Stimulated activated CD4-positive, alpha-beta T cell treated with anti-CD3 and anti-CD28 coated beads, Interleukin-1b, Interleukin-23, amount 100 ng/mL, for 1 hour (primary cell): ENCODE results near the gene CLCNKB.
"Not testable (repeated sequence)": the region's sequence is repeated elsewhere in the genome, so short reads cannot be mapped to it uniquely, and the experiment has no call there.

Experiments
- DNase-seq, 2 donors: peaks; one replicate each; pipeline ENCODE4 v3.0.0-alpha.2; 2020; ENCODE audit warnings: low read depth in 2 of 2

Gene CLCNKB

DNA sequence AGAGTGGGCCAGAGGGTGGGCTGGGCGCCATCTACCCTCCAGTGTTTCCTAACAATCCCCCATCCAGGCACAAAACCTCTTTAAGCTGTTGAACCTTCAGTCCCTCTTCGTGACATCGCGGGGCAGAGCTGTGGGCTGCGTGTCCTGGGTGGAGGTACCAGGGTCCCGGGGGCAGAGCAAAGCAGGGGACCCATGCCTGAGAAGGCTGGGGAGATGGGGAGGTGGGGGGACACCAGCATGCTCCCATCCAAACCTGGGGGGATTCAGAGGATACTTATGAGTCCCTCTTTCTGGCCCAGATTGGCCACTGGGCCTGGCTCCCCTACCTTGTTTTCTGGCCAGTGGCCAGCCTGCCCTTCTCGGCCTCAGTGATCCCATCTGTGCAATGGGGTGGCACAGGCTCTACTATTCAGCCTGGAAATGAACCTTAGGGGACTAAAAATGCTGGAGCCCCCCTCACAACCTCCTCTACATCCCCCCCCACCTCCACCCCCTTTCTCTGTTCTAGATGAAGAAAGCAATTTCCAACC is 10.4 kb upstream of the CLCNKB start:
- not testable (repeated sequence) for DNase-seq

- DNase-seq, result not testable (repeated sequence)
Measured at GRCh38 chr1:16036461-16036860, 7.1 kb upstream of the CLCNKB start.

DNA sequence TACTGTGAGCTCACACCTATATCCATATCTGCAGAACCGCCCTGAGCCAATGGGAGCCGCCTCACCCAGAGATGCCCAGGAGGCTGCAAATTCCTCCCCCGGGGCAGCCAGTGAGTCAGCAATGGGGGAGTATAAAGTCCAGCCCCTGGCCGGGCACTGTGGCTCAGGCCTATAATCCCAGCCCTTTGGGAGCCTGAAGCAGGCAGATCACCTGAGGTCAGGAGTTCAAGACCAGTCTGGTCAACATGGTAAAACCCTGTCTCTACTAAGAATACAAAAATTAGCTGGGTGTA is 5.0 kb upstream of the CLCNKB start:
- no peak for DNase-seq

GRCh38 chr1:16039871-16040270 is 3.7 kb upstream of the CLCNKB start:
- DNase-seq, result not testable (repeated sequence)

GRCh38 chr1:16041200-16041599 is 2.4 kb upstream of the CLCNKB start:
- no peak for DNase-seq

DNA sequence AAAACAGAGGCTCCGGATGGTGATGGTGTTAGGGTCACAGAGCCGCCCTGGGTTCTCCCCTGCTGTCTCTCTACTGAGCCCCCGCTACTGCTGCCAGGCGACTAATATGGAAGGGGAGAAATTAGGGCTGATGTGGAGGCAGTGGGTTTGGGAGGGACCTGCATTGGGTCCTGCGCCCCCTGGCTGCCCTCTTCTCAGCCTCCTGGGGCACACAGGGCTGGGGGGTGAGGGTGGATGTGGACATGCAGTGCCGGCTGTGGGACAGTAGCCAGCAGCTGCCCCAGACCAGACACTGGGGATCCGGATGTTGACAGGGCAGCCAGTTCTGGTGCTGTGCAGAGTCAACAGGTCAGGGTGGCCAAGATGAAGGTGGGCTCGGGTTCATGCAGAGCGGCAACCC is 1.5 kb upstream of the CLCNKB start:
- no peak for DNase-seq

GRCh38 chr1:16042654-16043053 is 928 bp upstream of the CLCNKB start:
- not testable (repeated sequence) for DNase-seq

DNA sequence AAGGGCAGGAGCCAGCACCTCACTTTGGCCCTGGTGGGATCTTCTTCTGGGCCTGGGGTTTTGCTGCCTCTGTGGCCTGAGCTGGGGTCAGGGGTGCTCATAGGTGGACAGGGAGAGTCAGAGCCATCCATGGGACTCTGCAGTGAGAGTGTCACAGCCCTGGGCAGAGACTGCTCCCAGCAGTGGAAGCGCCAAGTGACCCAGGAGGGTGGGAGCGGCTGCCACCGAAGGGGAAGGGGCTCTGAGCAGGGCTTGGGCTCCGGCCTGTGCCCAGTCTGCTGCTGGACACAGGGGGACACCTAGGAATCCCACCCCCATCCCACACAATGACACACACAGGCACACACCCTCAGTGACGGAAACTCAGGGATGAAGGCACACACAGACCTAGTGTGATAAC is 368 bp downstream of the CLCNKB start:
- DNase-seq, result no peak

DNA sequence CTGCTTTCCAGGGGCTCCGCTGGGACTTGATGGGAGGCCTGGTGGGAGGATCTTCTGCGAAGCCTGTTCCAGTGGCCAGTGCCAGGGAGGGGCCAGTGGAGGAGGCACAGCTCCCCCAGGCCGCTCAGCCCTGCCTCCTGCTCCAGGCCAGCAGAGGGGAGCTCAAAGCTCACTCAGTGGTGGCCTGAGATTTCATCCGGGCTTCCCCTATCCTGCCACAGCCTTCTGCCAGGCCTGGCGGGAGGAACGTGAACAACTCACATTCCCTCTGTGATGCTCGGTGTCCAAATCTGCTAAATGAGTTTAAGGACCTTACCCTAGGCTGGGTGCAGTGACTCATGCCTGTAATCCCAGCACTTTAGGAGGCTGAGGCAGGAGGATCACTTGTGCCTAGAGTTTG is 3.3 kb downstream of the CLCNKB start:
- DNase-seq, result no peak

DNA sequence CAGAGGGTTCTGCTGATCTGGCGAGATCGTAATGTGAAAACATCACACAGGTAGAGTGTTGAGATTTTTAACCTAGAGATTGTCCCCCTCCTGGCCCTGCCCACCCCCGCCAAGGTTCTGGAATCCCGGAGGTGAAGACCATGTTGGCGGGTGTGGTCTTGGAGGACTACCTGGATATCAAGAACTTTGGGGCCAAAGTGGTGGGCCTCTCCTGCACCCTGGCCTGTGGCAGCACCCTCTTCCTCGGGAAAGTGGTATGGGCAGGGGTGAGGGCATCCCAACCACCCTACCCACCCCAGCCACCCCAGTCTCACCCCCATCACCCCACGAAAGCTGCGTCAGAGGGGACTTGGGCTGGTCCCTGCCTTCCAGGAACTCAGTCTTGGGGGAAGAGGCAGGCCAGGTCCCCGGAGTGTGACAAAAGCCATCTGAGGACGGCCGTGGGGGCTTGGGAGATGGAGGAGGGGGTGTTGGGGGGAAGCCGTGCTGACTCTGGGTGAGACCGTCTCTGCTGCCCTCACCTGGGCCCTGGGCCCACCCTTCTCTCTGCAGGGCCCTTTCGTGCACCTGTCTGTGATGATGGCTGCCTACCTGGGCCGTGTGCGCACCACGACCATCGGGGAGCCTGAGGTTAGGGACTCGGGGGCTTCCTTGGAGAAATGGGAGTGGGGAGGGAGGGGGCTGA is 4.4 kb downstream of the CLCNKB start:
- no peak for DNase-seq

DNA sequence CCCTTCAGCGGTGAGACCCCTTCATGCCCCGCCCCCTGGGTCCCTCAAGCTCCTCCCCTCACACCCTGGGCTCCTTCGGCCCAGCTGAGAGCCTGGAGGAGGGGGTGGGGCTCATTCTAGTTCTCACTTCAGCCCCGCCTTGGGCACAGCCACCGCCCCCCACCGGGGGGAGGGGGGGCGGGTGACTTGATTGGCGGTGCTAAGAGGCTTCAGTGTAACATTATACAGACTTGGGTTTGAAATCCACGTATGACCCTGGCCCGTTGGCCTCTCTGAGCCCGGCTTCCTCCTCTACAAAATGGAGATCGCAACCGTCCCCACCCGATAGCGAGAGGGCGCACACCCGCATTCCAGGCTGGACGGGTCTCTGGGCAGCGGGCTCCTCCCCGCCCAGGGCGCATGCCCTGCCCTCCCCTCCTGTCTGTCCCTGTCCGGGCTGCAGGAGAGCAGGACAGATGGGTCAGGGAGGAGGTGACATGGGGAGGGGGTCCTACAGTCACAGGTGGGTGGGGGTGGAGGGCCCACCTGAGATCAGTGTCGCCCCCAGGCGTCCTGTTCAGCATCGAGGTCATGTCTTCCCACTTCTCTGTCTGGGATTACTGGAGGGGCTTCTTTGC is 5.1 kb downstream of the CLCNKB start:
- DNase-seq, result peak in 1 of 2 donors; percentile 21

DNA sequence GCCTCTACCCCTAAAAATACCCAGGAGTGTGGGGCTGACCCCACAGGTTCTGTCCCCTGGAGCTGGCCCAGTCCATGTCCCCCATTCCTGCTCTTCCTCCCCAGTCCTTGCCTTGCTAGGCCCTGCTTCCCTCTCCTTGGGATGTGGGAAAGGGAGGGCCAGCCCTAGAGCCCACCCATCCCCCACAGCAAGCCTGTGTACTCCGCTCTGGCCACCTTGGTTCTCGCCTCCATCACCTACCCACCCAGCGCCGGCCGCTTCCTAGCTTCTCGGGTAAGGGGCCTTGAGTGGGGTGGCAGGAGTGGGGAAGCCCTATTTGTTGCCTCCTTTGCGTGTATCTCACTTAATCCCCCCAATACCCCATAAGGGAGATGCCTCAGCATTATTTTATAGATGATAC is 6.7 kb downstream of the CLCNKB start:
- no peak for DNase-seq

DNA sequence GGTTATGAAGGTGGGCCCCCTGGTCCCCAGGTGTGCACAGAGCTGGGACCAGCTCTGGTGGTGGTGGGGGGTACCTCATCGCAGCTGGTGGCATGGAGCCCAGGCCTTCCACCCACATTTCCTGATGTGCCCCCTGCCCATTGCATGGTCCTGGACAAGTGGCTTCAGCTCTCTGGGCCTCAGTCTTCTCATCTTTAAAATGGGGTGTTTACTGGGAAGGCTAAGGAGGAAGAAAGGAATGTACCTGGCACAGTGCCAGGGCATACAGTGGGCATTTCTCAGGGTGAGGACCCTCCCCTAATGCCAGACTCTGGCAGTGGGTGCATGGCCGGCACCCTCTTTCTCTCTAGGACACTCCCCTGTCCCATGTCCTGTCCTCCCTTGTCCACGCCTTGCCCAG is 7.5 kb downstream of the CLCNKB start:
- DNase-seq, result no peak

DNA sequence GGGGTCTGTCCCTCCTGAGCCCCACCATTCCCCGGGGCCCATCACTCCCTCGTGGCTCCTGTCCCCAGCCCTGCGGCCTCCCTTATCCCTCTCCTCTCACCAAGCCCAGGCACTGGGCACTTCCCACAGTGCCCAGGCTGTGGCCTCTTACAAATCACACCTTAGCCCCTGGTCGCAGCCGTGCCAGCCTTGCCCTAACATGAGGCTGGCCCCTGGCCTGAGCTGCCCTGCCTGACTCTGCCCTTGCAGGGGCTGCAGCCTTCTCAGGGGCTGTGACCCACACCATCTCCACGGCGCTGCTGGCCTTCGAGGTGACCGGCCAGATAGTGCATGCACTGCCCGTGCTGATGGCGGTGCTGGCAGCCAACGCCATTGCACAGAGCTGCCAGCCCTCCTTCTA is 8.4 kb downstream of the CLCNKB start:
- not testable (repeated sequence) for DNase-seq

DNA sequence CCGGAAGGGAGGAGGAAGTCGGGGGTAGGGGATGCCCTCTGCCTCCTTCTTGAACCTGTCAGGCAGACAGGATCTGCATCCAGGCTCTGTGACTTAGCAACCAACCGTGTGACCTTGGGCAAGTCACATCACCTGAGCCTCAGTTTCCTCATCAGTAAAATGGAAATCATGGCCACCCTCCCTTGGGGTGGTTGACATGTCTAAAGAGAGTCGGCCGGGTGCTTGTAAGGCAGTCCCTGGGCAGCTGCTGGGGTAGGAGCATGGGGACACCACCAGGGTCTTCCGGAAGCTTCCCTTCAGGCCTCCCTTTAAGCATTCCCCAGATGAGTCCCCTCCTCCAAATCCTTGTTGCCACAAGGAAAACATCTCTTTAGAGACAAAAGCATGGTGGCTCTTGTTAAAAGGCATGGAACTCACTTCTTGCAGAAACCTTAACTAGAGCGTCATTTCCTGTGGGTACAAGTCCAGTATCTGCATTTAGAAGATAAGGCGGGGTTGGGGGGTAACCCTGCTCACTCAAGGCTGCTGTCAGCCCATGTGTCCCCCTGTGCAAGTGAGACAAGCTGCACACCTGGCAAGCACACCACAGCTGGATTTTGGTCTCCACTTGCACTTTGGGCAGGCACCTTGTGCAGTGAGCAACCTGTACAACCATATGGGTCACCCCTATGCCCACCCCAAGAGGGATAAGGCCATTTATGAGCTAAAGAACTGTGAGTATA is 10.4 kb downstream of the CLCNKB start:
- no peak for DNase-seq

DNA sequence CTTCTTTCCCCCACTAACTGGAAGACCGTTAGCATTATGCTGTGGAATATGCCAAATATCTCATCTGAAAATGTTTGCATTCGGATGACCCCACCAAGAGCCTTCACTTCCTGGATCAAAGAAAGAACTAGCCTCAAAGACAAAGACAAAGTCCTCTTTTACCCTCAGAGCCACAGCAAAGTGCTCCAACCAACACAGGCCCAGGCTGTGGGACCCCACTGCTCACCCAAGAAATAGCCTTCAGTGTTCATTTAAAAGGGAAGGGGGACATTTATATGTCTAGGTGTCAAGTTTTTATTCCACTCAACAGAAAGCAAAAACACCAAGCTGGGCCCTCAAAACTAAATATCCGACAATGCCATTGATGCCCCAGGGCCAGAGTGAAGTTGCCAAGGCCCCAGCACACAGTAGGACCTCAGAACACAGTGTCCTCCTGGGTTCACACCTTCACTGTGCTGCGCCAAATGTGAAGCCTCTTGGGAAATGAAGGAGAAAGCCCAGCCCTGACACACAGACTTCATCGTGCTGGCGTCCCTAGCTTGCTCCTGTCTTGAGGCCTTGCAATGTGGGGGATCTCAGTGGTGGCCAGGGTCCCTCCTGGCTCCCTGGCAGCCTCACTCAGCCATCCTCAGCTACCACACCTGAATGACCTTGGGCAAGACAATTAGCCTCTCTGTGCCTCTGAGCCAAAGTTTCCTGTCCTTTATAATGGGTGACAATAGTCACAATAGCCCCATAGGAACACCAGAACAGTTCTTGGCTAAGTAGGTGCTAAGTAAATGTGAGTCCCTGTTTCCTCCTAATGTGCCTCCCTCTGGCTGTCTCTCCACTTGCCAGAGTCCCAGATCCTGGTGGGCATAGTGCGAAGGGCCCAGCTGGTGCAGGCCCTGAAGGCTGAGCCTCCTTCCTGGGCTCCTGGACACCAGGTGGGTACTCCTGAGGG is 11.3 kb downstream of the CLCNKB start:
- DNase-seq, result no peak

DNA sequence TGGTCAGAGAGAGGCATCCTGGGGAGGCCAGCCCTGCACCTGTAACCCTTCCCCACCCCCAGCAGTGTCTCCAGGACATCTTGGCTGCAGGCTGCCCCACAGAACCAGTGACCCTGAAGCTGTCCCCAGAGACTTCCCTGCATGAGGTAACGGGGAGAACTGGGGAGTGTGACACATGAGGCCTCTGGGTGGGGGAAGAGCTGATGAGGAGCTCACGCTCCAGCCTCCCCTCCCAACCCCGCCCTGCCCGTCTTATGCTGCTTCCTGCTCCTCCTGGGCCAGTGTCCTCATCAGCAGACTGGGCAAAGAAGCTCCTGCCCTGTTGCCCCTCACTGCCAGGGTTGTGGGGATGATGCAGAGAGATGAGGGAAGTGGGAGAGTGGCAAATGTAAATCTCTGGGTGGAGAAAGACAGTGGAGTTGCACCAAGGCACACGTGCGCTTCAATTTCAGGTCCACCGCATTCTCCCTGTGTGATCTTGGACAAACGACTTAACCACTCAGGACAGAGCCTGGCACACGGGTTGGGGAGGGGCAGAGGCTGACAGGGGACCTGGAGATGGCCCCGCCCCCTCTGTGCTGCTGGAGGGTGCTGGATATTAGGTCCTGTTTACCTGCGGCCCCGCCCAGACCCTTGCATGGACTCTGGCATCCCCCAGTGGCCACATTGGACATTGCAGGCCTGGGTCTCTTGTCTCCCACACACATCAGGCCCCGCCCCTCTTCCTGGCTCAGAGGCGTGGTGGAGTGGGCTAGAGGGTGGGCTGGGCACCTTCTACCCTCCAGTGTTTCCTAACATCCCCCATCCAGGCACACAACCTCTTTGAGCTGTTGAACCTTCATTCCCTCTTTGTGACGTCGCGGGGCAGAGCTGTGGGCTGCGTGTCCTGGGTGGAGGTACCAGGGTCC is 12.3 kb downstream of the CLCNKB start:
- DNase-seq, result peak; percentile 37 to 83

DNA sequence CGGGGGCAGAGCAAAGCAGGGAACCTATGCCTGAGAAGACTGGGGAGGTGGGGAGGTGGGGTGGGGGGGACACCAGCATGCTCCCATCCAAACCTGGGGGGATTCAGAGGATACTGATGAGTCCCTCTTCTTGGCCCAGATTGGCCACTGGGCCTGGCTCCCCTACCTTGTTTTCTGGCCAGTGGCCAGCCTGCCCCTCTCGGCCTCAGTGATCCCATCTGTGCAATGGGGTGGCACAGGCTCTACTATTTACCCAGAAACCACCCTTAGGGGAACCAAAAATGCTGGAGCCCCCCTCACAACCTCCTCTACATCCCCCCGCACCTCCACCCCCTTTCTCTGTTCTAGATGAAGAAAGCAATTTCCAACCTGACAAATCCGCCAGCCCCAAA is 12.9 kb downstream of the CLCNKB start:
- DNase-seq, result not testable (repeated sequence)

- DNase-seq, result not testable (repeated sequence)
Measured at GRCh38 chr1:16057314-16057915, 13.8 kb downstream of the CLCNKB start.

- not testable (repeated sequence) for DNase-seq
Measured at GRCh38 chr1:16058394-16059120, 15.0 kb downstream of the CLCNKB start.
